Gastrocnemius medialis (tissue), 4 donors: ENCODE measurements around the gene TRIM31. TPM values are rescaled to one million over a fixed set of nuclear protein-coding genes. Genes with fewer than 3 reads are reported as not detected.
"Not testable (repeated sequence)": the region's sequence is repeated elsewhere in the genome, so short reads cannot be mapped to it uniquely, and the experiment has no call there.

Experiments used
- ATAC-seq, 2 donors: fragments of 150-250 bp; one replicate each; pipeline ENCODE4 v1.9.1; 2016
- DNase-seq, 2 donors: peaks; one replicate each; pipeline ENCODE4 v3.0.0-alpha.2; 2019
- H3K27ac ChIP-seq, 4 donors: fragments of 200-600 bp; sonication (generic); 1 replicate in 1 of 4; 2 replicates in 3 of 4; pipeline ENCODE4 v1.5.1; 2016 to 2018; ENCODE audit warnings: mild to moderate bottlenecking in 2 of 4, moderate library complexity in 1 of 4
- H3K27me3 ChIP-seq, 3 donors: fragments of 200-600 bp; sonication (generic) in 2 of 3; 1 replicate in 1 of 3; 2 replicates in 2 of 3; pipeline versions ENCODE4 v1.5.1 to v1.6.0; 2016 to 2019; ENCODE audit warnings: mild to moderate bottlenecking in 1 of 3, moderate library complexity in 1 of 3
- H3K36me3 ChIP-seq, 2 donors: fragments of 200-600 bp; sonication (generic) in 1 of 2; one replicate each; pipeline ENCODE4 v1.5.1; 2017 to 2018
- H3K4me1 ChIP-seq, 2 donors: fragments of 200-600 bp; sonication (generic) in 1 of 2; one replicate each; pipeline ENCODE4 v1.5.1; 2016 to 2017; ENCODE audit warnings: mild to moderate bottlenecking in 2 of 2
- H3K4me3 ChIP-seq, 4 donors: fragments of 200-600 bp; sonication (generic) in 3 of 4; 1 replicate in 1 of 4; 2 replicates in 3 of 4; pipeline ENCODE4 v1.5.1; 2016 to 2019; ENCODE audit warnings: mild to moderate bottlenecking in 2 of 4
- H3K9me3 ChIP-seq, 3 donors: fragments of 200-600 bp; sonication (generic) in 2 of 3; 1 replicate in 1 of 3; 2 replicates in 2 of 3; pipeline ENCODE4 v1.5.1; 2016 to 2019
- CTCF ChIP-seq, 5 experiments: fragments of 450-650 bp in 3 of 5; fragments of 200-600 bp in 2 of 5; sonication (generic) in 2 of 5; IDR thresholded peaks in 4 of 5; conservative IDR thresholded peaks in 1 of 5; 1 replicate in 4 of 5; 2 replicates in 1 of 5; pipeline ENCODE4 v1.5.1; 2016 to 2019; ENCODE audit warnings: antibody characterized with exemption in 5 of 5, mild to moderate bottlenecking in 3 of 5, moderate library complexity in 3 of 5
- POLR2A ChIP-seq, 2 donors: fragments of 450-650 bp; IDR thresholded peaks; one replicate each; pipeline ENCODE4 v1.6.1; 2017; ENCODE audit warnings: antibody characterized with exemption in 2 of 2, mild to moderate bottlenecking in 2 of 2, moderate library complexity in 2 of 2
- in situ Hi-C, 4 donors: fragments of 200-750 bp; cut with MboI; loops; one replicate each; pipeline versions ENCODE4 v1.15.0 to v1.8.0; 2017; ENCODE audit warnings: low sequenced_read_pairs in 4 of 4
- intact Hi-C: fragments of 100-400 bp; cut with DNase I; formaldehyde crosslinking; loops from one replicate; pipeline ENCODE4 v1.15.1; 2023; ENCODE audit warnings: low total_unique reads
- total RNA-seq, 4 donors: library from RNA; depleted of rRNA; stranded (reverse); fragments of >200 nt; gene quantifications; one replicate each; pipeline versions ENCODE4 v1.1.0 to v1.2.3, GENCODE V29; 2016

The TRIM31 gene
- total RNA-seq, 4 donors from 2014 or later: 0.39 TPM; not detected in 3

- TF ChIP-seq CTCF (IDR thresholded peaks at IDR 0.05 in 4 of 5, conservative IDR thresholded peaks at IDR 0.05 in 1 of 5) (no peak), POLR2A (IDR thresholded peaks at IDR 0.05) (no peak)
- no peaks in the 10 kb centered on the region for H3K9me3 ChIP-seq
- ATAC-seq (no peak), DNase-seq (no peak)
- no peaks in the 10 kb centered on the region for H3K36me3 ChIP-seq
- H3K27ac ChIP-seq: no peak overlapping the region
- H3K4me1 ChIP-seq: peaks cover 0 to under 1% of the 10 kb centered on the region in 2 donors
- intact Hi-C loops: no loop called here
- in situ Hi-C loops: no loop called here
- H3K4me3 ChIP-seq: no peak overlapping the region
- peaks cover 7 to 13% (median 8%) of the 10 kb centered on the region in 3 donors for H3K27me3 ChIP-seq
Measured at GRCh38 chr6:30122515-30122914, 9.6 kb upstream of the TRIM31 start.

GRCh38 chr6:30121446-30122366 is 8.8 kb upstream of the TRIM31 start:
- Histone ChIP-seq H3K36me3 (no peaks in the 10 kb centered on the region), H3K27me3 (peaks cover 0 to 8% (median under 1%) of the 10 kb centered on the region in 3 donors), H3K27ac (no peak overlapping the region), H3K4me1 (no peaks in the 10 kb centered on the region), H3K4me3 (no peak overlapping the region), H3K9me3 (no peaks in the 10 kb centered on the region)
- no peak for DNase-seq
- TF ChIP-seq CTCF (IDR thresholded peaks at IDR 0.05 in 4 of 5, conservative IDR thresholded peaks at IDR 0.05 in 1 of 5) (no peak), POLR2A (IDR thresholded peaks at IDR 0.05) (no peak)
- ATAC-seq: no peak
- in situ Hi-C loops (no loop called here), intact Hi-C loops (no loop called here)

GRCh38 chr6:30118691-30119090 is 5.8 kb upstream of the TRIM31 start:
- ATAC-seq, intact Hi-C loops, in situ Hi-C loops, H3K9me3 ChIP-seq, H3K4me3 ChIP-seq, H3K4me1 ChIP-seq, H3K36me3 ChIP-seq, H3K27ac ChIP-seq, H3K27me3 ChIP-seq, DNase-seq: not testable (repeated sequence)

- Histone ChIP-seq H3K36me3 (no peaks in the 10 kb centered on the region), H3K9me3 (no peaks in the 10 kb centered on the region), H3K4me1 (no peaks in the 10 kb centered on the region), H3K4me3 (no peak overlapping the region), H3K27ac (no peak overlapping the region), H3K27me3 (peaks cover 8 to 16% (median 13%) of the 10 kb centered on the region in 3 donors)
- ATAC-seq (no peak), DNase-seq (no peak)
- in situ Hi-C loops (no loop called here), intact Hi-C loops (no loop called here)
- TF ChIP-seq POLR2A (IDR thresholded peaks at IDR 0.05) (no peak), CTCF (IDR thresholded peaks at IDR 0.05 in 4 of 5, conservative IDR thresholded peaks at IDR 0.05 in 1 of 5) (no peak)
Measured at GRCh38 chr6:30116724-30117123, 3.8 kb upstream of the TRIM31 start.

GRCh38 chr6:30113841-30114240 is 951 bp upstream of the TRIM31 start:
- H3K9me3 ChIP-seq: no peaks in the 10 kb centered on the region
- DNase-seq: no peak
- no peak for ATAC-seq
- peaks cover 24 to 31% (median 26%) of the 10 kb centered on the region in 3 donors for H3K27me3 ChIP-seq
- in situ Hi-C loops (no loop called here), intact Hi-C loops (no loop called here)
- TF ChIP-seq CTCF (IDR thresholded peaks at IDR 0.05 in 4 of 5, conservative IDR thresholded peaks at IDR 0.05 in 1 of 5): no peak
- no peak for TF ChIP-seq POLR2A (IDR thresholded peaks at IDR 0.05)
- H3K4me1 ChIP-seq: no peaks in the 10 kb centered on the region
- H3K4me3 ChIP-seq: no peak overlapping the region
- no peaks in the 10 kb centered on the region for H3K36me3 ChIP-seq
- no peak overlapping the region for H3K27ac ChIP-seq
